K562 (cell line): ENCODE measurements around the gene LIPT2. TPM values are rescaled to one million over a fixed set of nuclear protein-coding genes. Genes with fewer than 3 reads are reported as not detected.

Experiments used
- ATAC-seq: fragments of 200-7000 bp; cut with Tn5 transposase; 3 replicates; pipeline ENCODE4 v1.9.1; 2020; ENCODE audit warnings: moderate library complexity
- BruUV-seq: library from RNA; stranded (reverse); fragments of 400-500 nt; replicated peaks from 2 replicates; lab custom pipeline; 2021; lab: Mats Ljungman, UMichigan
- CTCF ChIA-PET: fragments of 300-600 bp; formaldehyde crosslinking; extraction: SDS; loops from one replicate; lab custom pipeline; 2021; ENCODE audit warnings: low intra/inter-chr PET ratio; lab: Yijun Ruan, JAX
- POLR2A ChIA-PET: fragments of 300-600, 350-650 bp; sonication (Branson Sonifier 250); formaldehyde crosslinking; extraction: SDS; loops from one replicate; lab custom pipeline; 2021; ENCODE audit warnings: antibody characterized with exemption, inconsistent platforms; lab: Yijun Ruan, JAX
- DNase-seq, 4 experiments: peaks; one replicate each; pipeline versions ENCODE4 v3.0.0 to v3.0.0-alpha.2; 2011 to 2018; ENCODE audit warnings: low spot score in 3 of 4, mixed read lengths in 3 of 4; ENCODE audit errors: extremely low read depth in 1 of 4
- FAIRE-seq: peaks from 2 replicates; lab custom pipeline; 2011; peaks lifted over from hg19 to GRCh38; lab: Jason Lieb, UNC
- H2AFZ ChIP-seq: 2 replicates; pipeline ENCODE4 v1.6.0; 2011; ENCODE audit warnings: low read depth, low read length, control low read depth, inconsistent platforms
- H3K27ac ChIP-seq: fragments of 200-600 bp; 3 replicates; pipeline ENCODE4 v1.8.0; 2011; ENCODE audit warnings: low read depth, mild to moderate bottlenecking, control low read depth, inconsistent platforms, low read length, moderate library complexity, mixed read lengths; ENCODE audit errors: extremely low read depth
- H3K27me3 ChIP-seq, 2 experiments: fragments of 300-600 bp in 1 of 2; 2 replicates in 1 of 2; 3 replicates in 1 of 2; pipeline versions ENCODE4 v1.6.0 to v1.8.0; 2011; ENCODE audit warnings: inconsistent platforms in 2 of 2, low read length in 2 of 2, mild to moderate bottlenecking in 1 of 2, mixed read lengths in 1 of 2, moderate library complexity in 1 of 2; ENCODE audit not compliant: control insufficient read depth in 2 of 2, insufficient read depth in 2 of 2
- H3K36me3 ChIP-seq: fragments of 300-600 bp; 3 replicates; pipeline ENCODE4 v1.8.0; 2011; ENCODE audit warnings: mild to moderate bottlenecking, low read length, inconsistent platforms; ENCODE audit not compliant: control insufficient read depth, insufficient read depth
- H3K4me1 ChIP-seq, 2 experiments: fragments of 200-600 bp in 1 of 2; replicated peaks in 1 of 2; 2 replicates in 1 of 2; 3 replicates in 1 of 2; pipeline versions ENCODE4 v1.5.1 to v1.8.0; 2011; ENCODE audit warnings: inconsistent platforms in 2 of 2, low read length in 2 of 2, mild to moderate bottlenecking in 1 of 2, mixed read lengths in 1 of 2, moderate library complexity in 1 of 2; ENCODE audit not compliant: control insufficient read depth in 2 of 2, insufficient read depth in 2 of 2
- H3K4me2 ChIP-seq: 2 replicates; pipeline ENCODE4 v1.6.1; 2011; ENCODE audit warnings: low read length, control low read depth, inconsistent platforms, mixed read lengths; ENCODE audit not compliant: insufficient read depth
- H3K4me3 ChIP-seq: fragments of 200-600 bp; sonication (generic), shearing (Covaris generic); 2 replicates; pipeline ENCODE4 v1.5.1; 2016; ENCODE audit warnings: control low read depth, inconsistent platforms
- H3K79me2 ChIP-seq: fragments of 200-600 bp; 3 replicates; pipeline ENCODE4 v1.8.0; 2011; ENCODE audit warnings: low read length, inconsistent platforms; ENCODE audit not compliant: control insufficient read depth, insufficient read depth
- H3K9ac ChIP-seq, 2 experiments: 2 replicates each; pipeline versions ENCODE4 v1.6.0 to v1.6.1; 2011; ENCODE audit warnings: low read depth in 2 of 2, low read length in 2 of 2, control low read depth in 1 of 2, inconsistent platforms in 1 of 2, mild to moderate bottlenecking in 1 of 2, mixed read lengths in 1 of 2; ENCODE audit not compliant: insufficient read depth in 1 of 2
- H3K9me1 ChIP-seq: one replicate; pipeline ENCODE4 v1.6.0; 2011; ENCODE audit warnings: inconsistent platforms, mild to moderate bottlenecking, low read length, moderate library complexity; ENCODE audit not compliant: control insufficient read depth, insufficient read depth
- H3K9me3 ChIP-seq: replicated peaks from 2 replicates; pipeline ENCODE4 v1.5.1; 2011; ENCODE audit warnings: low read depth, low read length, inconsistent platforms; ENCODE audit not compliant: control insufficient read depth, insufficient read depth
- H4K20me1 ChIP-seq: replicated peaks from 2 replicates; pipeline ENCODE4 v1.6.1; 2011; ENCODE audit warnings: low read length, inconsistent platforms, mixed read lengths; ENCODE audit not compliant: control insufficient read depth, insufficient read depth
- ARID1B ChIP-seq: fragments of 450-650 bp; IDR thresholded peaks from 2 replicates; pipeline ENCODE4 v1.6.1; 2016; ENCODE audit warnings: antibody characterized with exemption, mild to moderate bottlenecking, inconsistent platforms
- ASH1L ChIP-seq: fragments of 450-650 bp; IDR thresholded peaks from 2 replicates; pipeline ENCODE4 v1.6.1; 2018; ENCODE audit warnings: borderline replicate concordance, mild to moderate bottlenecking, low read depth; ENCODE audit not compliant: partially characterized antibody
- ETV6 ChIP-seq, 3 experiments: fragments of 150-350 bp in 1 of 3; sonication (generic) in 1 of 3; formaldehyde crosslinking in 1 of 3; IDR thresholded peaks; 2 replicates each; pipeline versions ENCODE4 v1.6.1 to v1.8.0; 2014 to 2022; ENCODE audit warnings: borderline replicate concordance in 2 of 3, low read depth in 2 of 3, antibody characterized with exemption in 1 of 3, low read length in 1 of 3, mild to moderate bottlenecking in 1 of 3, missing genetic modification reagents in 1 of 3
- FOS ChIP-seq: IDR thresholded peaks from 3 replicates; pipeline ENCODE4 v1.6.1; 2011; ENCODE audit not compliant: insufficient read length; ENCODE audit errors: extremely low read depth
- HMG20B ChIP-seq: fragments of 250-450 bp; sonication (Bioruptor Pico); IDR thresholded peaks from 2 replicates; pipeline ENCODE4 v1.5.0; 2021; ENCODE audit warnings: mild to moderate bottlenecking
- LEF1 ChIP-seq: fragments of 450-650 bp; IDR thresholded peaks from 2 replicates; pipeline ENCODE4 v1.6.1; 2016; ENCODE audit warnings: mild to moderate bottlenecking
- POLR2H ChIP-seq: IDR thresholded peaks from 2 replicates; pipeline ENCODE4 v1.6.1; 2016; ENCODE audit warnings: missing genetic modification characterization, low read depth, mild to moderate bottlenecking, control low read depth, missing compliant biosample characterization, moderate library complexity
- THAP12 ChIP-seq: fragments of 250-450 bp; sonication (Bioruptor Pico); IDR thresholded peaks from 2 replicates; pipeline ENCODE4 v1.9.0; 2021; ENCODE audit warnings: mild to moderate bottlenecking, inconsistent platforms
- ZNF134 ChIP-seq: fragments of 250-450 bp; sonication (Bioruptor Pico); conservative IDR thresholded peaks from 2 replicates; pipeline ENCODE4 v1.4.0; 2020
- ZNF24 ChIP-seq: fragments of 450-650 bp; IDR thresholded peaks from 2 replicates; pipeline ENCODE4 v1.6.1; 2016
- WGBS: fragments of 100-300 bp; shearing (Covaris generic); methylation state at CpG from one replicate; pipeline ENCODE4 v1.1.6; 2016; ENCODE audit warnings: low coverage, mixed read lengths; ENCODE audit not compliant: insufficient coverage; ENCODE audit errors: missing lambda C conversion rate; 5-methylcytosine and 5-hydroxymethylcytosine counted together
- in situ Hi-C: fragments of 300-500 bp; cut with MboI; formaldehyde crosslinking; loops from 4 replicates; pipeline ENCODE4 v1.15.0; 2018; ENCODE audit warnings: inconsistent platforms, mixed read lengths
- intact Hi-C: fragments of 100-400 bp; cut with micrococcal nuclease; formaldehyde crosslinking; loops from 2 replicates; pipeline ENCODE4 v1.14.2; 2022
- polyA plus RNA-seq, 8 experiments: library from polyadenylated mRNA; depleted of rRNA in 4 of 8; stranded (reverse) in 5 of 8; unstranded in 3 of 8; fragments of >200 nt; fragmentation: Nextera tagmentation in 2 of 8; fragmentation: Illumina TruSeq in 1 of 8; extraction: Ambion mirVana in 2 of 8; extraction: Trizol in 1 of 8; gene quantifications; 2 replicates each; pipeline versions ENCODE4 v1.2.1 to v1.2.3, GENCODE V29; 2011 to 2014; ENCODE audit warnings: inconsistent platforms in 1 of 8, missing spikeins in 1 of 8
- total RNA-seq, 7 experiments: library from RNA; depleted of rRNA in 6 of 7; stranded (reverse); fragments of >200 nt in 6 of 7; fragmentation: Illumina TruSeq in 2 of 7; extraction: Trizol in 2 of 7; gene quantifications; 2 replicates each; pipeline versions ENCODE4 v1.2.1 to v1.2.3, GENCODE V29; 2011 to 2021; ENCODE audit warnings: low replicate concordance in 1 of 7
- TF ChIP-seq, protein P1 (sequence below), 2 experiments: fragments of 450-650 bp; IDR thresholded peaks; 2 replicates each; pipeline ENCODE4 v1.6.1; 2018; ENCODE audit warnings: mild to moderate bottlenecking in 2 of 2, low read depth in 1 of 2; ENCODE audit not compliant: partially characterized antibody in 2 of 2

Gene LIPT2
- total and polyA plus RNA-seq, 9 of the 15 experiments (the other 6 are each of a cell fraction or from before 2014, with no cell fraction given): 1.00 to 5.2 (median 3.5) TPM

- 23% methylated on average over 9 of the region's 10 CpGs for WGBS
- H3K36me3 ChIP-seq: no peaks in the 10 kb centered on the region
- no peaks in the 10 kb centered on the region for H4K20me1 ChIP-seq
- H3K79me2 ChIP-seq: no peaks in the 10 kb centered on the region
- H3K4me2 ChIP-seq: no peak overlapping the region
- no peak overlapping the region for H3K27ac ChIP-seq
- intact Hi-C loops (no loop called here), in situ Hi-C loops (no loop called here)
- no peaks in the 10 kb centered on the region; a peak in 1 of 5 replicates for H3K27me3 ChIP-seq
- ATAC-seq (no peak), DNase-seq (no peak), FAIRE-seq (no peak)
- no peak overlapping the region for H2AFZ ChIP-seq
- no peaks in the 10 kb centered on the region for H3K9me3 ChIP-seq
- POLR2A ChIA-PET: interaction anchor here (1.7 kb wide), 1 partner anchor 10 kb away, joined by 5 read pairs; no protein-coding TSS in a partner anchor
- no peak overlapping the region for H3K4me3 ChIP-seq
- CTCF ChIA-PET: no interaction called here
- peaks cover 0 to 9% of the 10 kb centered on the region in 2 experiments; a peak in 1 of 5 replicates for H3K4me1 ChIP-seq
- no TSS peak for BruUV-seq
- no peak overlapping the region for H3K9ac ChIP-seq
- TF ChIP-seq LEF1 (no peak), ARID1B (no peak), ETV6 (IDR thresholded peaks at IDR 0.05; ENCODE audit: borderline replicate concordance in 1 of 2, low read depth in 2 of 2, low read length in 1 of 2) (no peak), ETV6 (CRISPR knock-in tag; IDR thresholded peaks at IDR 0.05; ENCODE audit: borderline replicate concordance) (no peak), THAP12 (CRISPR knock-in tag) (no peak), POLR2H (no peak), ASH1L (no peak), ZNF24 (no peak), HMG20B (CRISPR knock-in tag) (no peak), FOS (no peak), ZNF134 (CRISPR knock-in tag) (no peak)
- TF ChIP-seq, protein P1, sequence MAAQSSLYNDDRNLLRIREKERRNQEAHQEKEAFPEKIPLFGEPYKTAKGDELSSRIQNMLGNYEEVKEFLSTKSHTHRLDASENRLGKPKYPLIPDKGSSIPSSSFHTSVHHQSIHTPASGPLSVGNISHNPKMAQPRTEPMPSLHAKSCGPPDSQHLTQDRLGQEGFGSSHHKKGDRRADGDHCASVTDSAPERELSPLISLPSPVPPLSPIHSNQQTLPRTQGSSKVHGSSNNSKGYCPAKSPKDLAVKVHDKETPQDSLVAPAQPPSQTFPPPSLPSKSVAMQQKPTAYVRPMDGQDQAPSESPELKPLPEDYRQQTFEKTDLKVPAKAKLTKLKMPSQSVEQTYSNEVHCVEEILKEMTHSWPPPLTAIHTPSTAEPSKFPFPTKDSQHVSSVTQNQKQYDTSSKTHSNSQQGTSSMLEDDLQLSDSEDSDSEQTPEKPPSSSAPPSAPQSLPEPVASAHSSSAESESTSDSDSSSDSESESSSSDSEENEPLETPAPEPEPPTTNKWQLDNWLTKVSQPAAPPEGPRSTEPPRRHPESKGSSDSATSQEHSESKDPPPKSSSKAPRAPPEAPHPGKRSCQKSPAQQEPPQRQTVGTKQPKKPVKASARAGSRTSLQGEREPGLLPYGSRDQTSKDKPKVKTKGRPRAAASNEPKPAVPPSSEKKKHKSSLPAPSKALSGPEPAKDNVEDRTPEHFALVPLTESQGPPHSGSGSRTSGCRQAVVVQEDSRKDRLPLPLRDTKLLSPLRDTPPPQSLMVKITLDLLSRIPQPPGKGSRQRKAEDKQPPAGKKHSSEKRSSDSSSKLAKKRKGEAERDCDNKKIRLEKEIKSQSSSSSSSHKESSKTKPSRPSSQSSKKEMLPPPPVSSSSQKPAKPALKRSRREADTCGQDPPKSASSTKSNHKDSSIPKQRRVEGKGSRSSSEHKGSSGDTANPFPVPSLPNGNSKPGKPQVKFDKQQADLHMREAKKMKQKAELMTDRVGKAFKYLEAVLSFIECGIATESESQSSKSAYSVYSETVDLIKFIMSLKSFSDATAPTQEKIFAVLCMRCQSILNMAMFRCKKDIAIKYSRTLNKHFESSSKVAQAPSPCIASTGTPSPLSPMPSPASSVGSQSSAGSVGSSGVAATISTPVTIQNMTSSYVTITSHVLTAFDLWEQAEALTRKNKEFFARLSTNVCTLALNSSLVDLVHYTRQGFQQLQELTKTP (IDR thresholded peaks at IDR 0.05; ENCODE audit: low read depth in 1 of 2, partially characterized antibody in 2 of 2): no peak
- TF ChIP-seq, all 486 proteins: peak for 0
- H3K9me1 ChIP-seq: no peaks in the 10 kb centered on the region
Measured at GRCh38 chr11:74473382-74474173, 19.9 kb downstream of the LIPT2 start.
